Cerebellar nuclear complex (tissue), 1 donor: Measurements from ENCODE around the gene AVEN.
"Not testable (repeated sequence)": the region's sequence is repeated elsewhere in the genome, so short reads cannot be mapped to it uniquely, and the experiment has no call there.

Experiments used
- DNase-seq, 2 experiments: peaks; one replicate each; lab custom pipeline; 2025; lab: John Stamatoyannopoulos, UW

Gene AVEN

GRCh38 chr15:34038871-34039789, at the start of gene AVEN:
AVEN (minus strand) TSS chr15:34039204; CDS start chr15:34039046, 158 bp downstream.
- no peak for DNase-seq

- no peak for DNase-seq
These were observed 46.7 kb upstream of the AVEN start for GRCh38 chr15:34085746-34086145.

GRCh38 chr15:34084086-34084485, 45.1 kb upstream of the AVEN start:
- DNase-seq: no peak

- no peak for DNase-seq
These were observed 40.9 kb upstream of the AVEN start for GRCh38 chr15:34079904-34080303.

GRCh38 chr15:34078900-34079299, 39.9 kb upstream of the AVEN start:
- DNase-seq: no peak

- DNase-seq: no peak
These were observed 37.8 kb upstream of the AVEN start for GRCh38 chr15:34076785-34077184.

- DNase-seq: no peak
These were observed 31.0 kb upstream of the AVEN start for GRCh38 chr15:34070003-34070402.

GRCh38 chr15:34065941-34066340, 26.9 kb upstream of the AVEN start:
- no peak for DNase-seq

GRCh38 chr15:34065261-34065660, 26.3 kb upstream of the AVEN start:
- DNase-seq: no peak

GRCh38 chr15:34064438-34064837, 25.4 kb upstream of the AVEN start:
- no peak for DNase-seq

GRCh38 chr15:34059946-34060345, 20.9 kb upstream of the AVEN start:
- DNase-seq: no peak

GRCh38 chr15:34059476-34059875, 20.5 kb upstream of the AVEN start:
- no peak for DNase-seq

GRCh38 chr15:34056911-34057310, 17.9 kb upstream of the AVEN start:
- DNase-seq: no peak

- DNase-seq: no peak
These were observed 17.0 kb upstream of the AVEN start for GRCh38 chr15:34055868-34056595.

GRCh38 chr15:34054081-34054707, 15.2 kb upstream of the AVEN start:
- no peak for DNase-seq

GRCh38 chr15:34050385-34050784, 11.4 kb upstream of the AVEN start:
- DNase-seq: not testable (repeated sequence)

GRCh38 chr15:34049112-34049511, 10.1 kb upstream of the AVEN start:
- no peak for DNase-seq

- DNase-seq: no peak
These were observed 9.1 kb upstream of the AVEN start for GRCh38 chr15:34047893-34048775.

GRCh38 chr15:34046471-34047145, 7.6 kb upstream of the AVEN start:
- DNase-seq: no peak

GRCh38 chr15:34043813-34044212, 4.8 kb upstream of the AVEN start:
- no peak for DNase-seq

- no peak for DNase-seq
These were observed 4.4 kb upstream of the AVEN start for GRCh38 chr15:34043391-34043790.
